Testis (tissue), 2 donors: Measurements from ENCODE around the gene ANKRD52.

Experiments
- POLR2A ChIP-seq: fragments of 450-650 bp; IDR thresholded peaks from one replicate; pipeline ENCODE4 v1.6.1; 2017; ENCODE audit warnings: antibody characterized with exemption, mild to moderate bottlenecking, moderate library complexity
- TF ChIP-seq, protein P1 (sequence below), 3 experiments: fragments of 450-650 bp in 2 of 3; fragments of 200-600 bp in 1 of 3; sonication (generic) in 1 of 3; IDR thresholded peaks; one replicate each; pipeline ENCODE4 v1.5.1; 2016 to 2019; ENCODE audit warnings: antibody characterized with exemption in 3 of 3, mild to moderate bottlenecking in 2 of 3, moderate library complexity in 1 of 3

DNA sequence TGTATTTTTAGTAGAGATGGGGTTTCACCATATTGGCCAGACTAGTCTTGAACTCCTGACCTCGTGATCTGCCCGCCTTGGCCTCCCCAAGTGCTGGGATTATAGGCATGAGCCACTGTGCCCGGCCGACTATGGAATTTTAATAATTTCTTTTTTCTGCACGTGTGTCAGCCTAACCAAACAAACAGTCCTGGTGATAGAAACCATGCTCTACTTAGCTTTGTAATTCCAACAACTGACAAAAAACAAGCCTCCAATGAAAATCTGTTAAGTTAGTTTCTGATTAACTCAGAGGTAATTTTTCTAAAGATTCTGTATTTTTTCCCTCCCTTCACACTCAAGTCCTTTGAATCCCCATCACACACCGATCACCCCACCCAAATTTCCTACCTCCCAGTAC lies 23.8 kb upstream of the ANKRD52 start:
- TF ChIP-seq, protein P1, sequence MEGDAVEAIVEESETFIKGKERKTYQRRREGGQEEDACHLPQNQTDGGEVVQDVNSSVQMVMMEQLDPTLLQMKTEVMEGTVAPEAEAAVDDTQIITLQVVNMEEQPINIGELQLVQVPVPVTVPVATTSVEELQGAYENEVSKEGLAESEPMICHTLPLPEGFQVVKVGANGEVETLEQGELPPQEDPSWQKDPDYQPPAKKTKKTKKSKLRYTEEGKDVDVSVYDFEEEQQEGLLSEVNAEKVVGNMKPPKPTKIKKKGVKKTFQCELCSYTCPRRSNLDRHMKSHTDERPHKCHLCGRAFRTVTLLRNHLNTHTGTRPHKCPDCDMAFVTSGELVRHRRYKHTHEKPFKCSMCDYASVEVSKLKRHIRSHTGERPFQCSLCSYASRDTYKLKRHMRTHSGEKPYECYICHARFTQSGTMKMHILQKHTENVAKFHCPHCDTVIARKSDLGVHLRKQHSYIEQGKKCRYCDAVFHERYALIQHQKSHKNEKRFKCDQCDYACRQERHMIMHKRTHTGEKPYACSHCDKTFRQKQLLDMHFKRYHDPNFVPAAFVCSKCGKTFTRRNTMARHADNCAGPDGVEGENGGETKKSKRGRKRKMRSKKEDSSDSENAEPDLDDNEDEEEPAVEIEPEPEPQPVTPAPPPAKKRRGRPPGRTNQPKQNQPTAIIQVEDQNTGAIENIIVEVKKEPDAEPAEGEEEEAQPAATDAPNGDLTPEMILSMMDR (IDR thresholded peaks at IDR 0.05): no peak
- TF ChIP-seq POLR2A: no peak
